ENCODE measurements around the gene CSNK2A1.

- TF ChIP-seq EZH2 (IDR thresholded peaks at IDR 0.05) (no peak), POLR2AphosphoS5 (IDR thresholded peaks at IDR 0.05; ENCODE audit: borderline replicate concordance, low read depth, low read length) (no peak), FOXP2 (optimal IDR thresholded peaks at IDR 0.05; ENCODE audit: control extremely low read depth, extremely low read length, insufficient read depth) (no peak)
These were observed 29.1 kb upstream of the CSNK2A1 start for GRCh38 chr20:572727-573126.

Data from SK-N-MC (cell line).